HG02588 (cell line): Measurements from ENCODE around the gene SUMO3.

Experiments
- ATAC-seq: cut with Tn5 transposase; IDR thresholded peaks from one replicate; pipeline ENCODE4 v1.9.1; 2021; ENCODE audit warnings: mild to moderate bottlenecking, moderate library complexity; ENCODE audit not compliant: unreplicated experiment

SUMO3 gene

DNA sequence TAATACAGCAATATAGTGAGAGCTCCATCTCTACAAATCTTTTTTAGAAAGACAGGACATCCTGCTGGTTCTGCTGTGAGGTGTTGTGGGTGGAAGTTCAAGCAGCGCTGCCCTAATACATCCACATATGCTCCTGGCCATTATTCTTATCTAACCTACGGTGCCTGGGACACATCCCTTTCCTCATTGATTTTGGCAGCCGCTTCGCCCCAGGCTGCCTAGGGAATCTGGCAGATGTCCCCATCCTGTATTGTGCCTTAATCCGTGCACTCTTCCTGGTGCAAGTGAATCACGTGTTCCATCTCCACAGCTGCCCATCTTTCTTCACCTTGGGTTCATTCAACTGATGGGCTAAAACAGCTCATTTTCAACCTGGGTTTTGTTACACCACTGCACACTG lies 13.1 kb downstream of the SUMO3 start:
- ATAC-seq: no peak

DNA sequence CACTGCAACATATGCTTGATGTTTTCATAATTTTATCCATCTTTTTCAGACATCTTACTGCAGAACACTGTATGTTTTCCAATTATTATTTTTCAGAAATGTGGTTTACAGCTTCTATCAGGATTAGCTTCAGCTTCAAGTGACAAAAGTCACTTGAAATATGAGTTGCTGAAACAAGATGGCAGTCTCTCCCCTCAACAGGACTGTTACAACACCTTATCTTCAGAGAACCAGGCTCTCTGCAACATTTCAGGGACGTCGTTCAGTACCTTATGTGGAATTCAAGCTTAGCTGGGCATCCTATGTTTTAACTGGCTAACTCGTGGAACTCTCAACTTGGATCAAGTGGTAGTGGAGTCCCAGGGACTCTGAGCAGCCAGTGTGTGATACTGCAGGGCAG lies 14.2 kb downstream of the SUMO3 start:
- ATAC-seq: no peak

DNA sequence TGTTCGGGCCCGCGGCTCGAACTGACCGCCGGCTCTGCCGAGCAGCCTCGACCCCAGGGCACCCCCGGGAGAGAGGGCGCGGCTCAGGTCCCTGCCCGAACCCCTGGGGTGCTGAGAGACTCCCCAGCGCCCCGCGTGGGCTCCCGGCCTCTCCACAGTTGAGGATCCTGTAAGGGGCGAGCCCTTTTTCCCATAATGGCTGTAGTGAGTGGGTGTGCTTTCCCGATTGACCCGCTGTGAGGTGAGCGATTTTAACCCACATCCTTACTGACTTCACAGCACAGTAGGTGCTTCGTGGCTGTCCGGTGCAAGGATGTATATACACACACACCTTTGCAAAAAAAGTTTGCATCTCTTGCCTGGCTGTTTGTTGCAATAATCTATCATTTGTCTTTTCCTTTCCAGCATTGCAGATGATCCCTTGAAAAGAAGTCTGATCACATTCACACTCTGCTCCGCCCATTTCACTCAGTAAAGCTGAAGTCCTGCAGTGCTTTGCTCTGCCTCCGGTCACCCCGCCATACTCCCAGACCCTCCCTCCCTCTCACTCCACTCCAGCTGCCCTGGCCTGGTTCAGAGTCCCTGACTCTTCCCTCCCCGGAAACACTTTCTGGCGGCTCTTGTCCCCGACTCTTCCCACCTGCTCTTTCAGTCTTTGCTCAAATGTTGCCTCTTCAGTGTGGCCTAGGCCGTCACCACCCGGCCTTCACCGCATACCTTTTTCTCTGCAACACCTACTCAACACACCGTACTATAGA lies 15.3 kb downstream of the SUMO3 start:
- no peak for ATAC-seq

DNA sequence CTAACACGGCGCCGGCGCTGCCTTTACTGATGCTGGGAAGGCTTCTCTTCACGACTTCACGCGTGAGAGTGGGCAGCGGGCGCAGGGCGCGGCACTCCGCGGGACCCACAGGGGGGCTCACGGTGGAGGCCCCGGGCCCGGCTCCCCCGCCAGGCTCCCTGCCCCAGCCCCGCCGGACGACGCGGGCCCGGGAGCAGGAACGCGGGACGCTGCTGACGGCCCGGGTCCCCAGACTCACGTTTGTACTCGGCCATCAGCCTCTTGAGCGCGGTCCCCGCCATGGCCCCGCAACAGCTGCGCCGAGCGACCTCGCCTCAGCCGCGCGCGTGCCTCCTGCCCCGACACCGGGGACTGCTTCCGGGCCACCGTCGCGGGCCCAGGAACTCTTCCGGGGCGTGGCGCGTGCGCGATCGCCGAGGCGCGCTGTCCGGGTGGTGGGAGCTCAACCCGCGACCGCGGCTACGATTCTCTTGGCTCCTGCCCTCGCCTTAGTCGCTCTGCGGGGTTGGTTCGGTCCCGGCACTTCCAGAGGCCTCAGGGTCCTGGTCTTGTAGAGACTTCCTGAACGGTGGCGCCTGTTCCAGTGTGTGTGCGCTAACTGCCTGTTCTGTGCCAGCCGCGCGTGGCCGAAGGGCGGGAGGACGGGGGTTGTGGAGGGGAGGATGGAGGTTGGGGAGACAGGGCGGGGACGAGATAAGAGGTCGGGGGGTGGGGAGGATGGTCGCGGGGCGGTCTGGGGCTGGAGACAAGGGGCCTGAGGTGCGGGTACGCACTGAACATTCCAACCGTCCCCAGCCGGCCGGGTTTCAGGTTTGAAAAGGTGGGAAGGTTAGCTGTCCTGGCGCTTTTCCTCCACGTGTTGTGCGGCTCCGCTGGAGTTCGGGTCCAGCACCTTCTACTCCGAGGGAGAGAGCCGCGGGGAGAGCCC lies 16.1 kb downstream of the SUMO3 start, which contains the start of gene UBE2G2:
UBE2G2 (minus strand) TSS at position 353 of the 928 bp plus-strand sequence; CDS start at position 281, 72 bp downstream.
- peak; percentile 85 for ATAC-seq

DNA sequence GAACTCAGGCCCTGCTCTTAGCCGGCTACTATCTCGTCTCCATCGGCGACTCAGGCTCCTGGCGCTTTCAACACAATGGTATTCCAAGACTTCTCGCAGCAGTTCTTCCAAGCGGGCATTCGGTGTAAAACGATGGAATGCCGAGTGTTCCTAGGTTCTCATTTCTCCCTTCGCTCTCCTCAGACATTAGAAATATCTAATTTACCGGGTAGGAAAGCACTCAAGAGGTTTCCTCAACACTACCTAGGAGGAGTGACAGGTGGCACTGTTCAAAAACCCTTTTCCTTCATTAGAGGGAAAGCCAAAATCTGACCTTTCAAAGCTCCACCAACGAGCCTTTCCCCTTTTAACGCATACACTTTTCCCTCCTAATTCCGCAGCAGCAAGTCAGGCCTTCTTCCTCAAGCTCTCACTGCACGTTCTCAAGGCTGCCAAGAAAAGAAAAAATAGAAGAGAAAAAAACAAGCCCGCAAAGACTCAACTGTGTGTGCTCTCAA lies 16.8 kb downstream of the SUMO3 start:
- peak; percentile 22 for ATAC-seq

DNA sequence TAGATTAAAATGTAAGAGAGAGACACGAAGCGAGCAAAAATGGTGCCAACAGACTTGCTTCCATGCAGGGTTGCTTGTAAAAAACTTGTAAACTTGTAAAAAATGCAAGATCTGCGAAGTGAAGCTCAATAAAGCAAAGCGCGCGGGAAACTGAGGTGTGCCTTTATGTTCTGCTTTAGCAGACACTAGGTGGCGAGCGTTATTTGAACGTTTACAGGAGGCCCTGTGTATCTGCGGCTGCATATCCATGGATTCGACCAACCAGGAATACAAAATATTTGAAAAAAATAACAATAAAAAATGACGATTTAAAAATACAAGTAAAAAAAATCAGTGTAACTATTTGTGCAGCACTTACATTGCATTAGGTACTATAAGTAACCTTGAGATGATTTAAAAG lies 17.8 kb downstream of the SUMO3 start:
- ATAC-seq: no peak

DNA sequence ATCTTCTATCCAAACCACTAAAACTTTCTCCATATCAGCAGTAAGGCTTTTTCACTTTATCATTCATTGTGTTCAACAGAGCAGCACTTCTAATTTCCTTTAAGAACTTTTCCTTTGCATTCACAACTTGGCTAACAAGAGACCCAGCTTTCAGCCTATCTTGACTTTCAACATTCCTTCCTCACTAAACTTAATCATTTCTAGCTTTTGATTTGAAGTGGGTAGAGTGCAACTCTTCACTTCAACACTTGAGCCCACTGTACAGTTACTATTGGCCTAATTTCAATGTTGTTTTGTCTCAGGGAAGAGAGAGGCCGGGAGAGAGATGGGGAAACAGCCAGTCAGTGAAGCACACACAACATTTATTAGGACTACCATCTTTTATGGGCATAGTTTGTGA lies 18.2 kb downstream of the SUMO3 start:
- ATAC-seq: no peak

DNA sequence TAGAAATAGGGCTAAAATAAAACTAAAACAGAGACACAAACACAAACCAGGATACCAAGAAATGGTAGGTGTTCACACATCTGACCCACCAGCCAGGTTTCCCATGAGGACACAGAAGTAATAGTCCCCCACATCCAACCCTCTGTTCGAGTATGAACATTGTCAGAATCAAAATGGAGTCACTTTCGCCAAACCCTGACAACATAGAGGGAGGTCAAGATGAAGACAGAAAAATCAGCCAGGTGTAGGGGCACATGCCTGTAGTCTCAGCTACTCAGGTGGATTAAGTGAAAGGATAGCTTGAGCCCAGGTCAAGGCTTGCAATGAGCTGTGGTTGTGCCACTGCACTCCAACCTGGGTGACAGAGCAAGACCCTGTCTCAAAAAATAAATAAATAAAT lies 20.1 kb downstream of the SUMO3 start:
- no peak for ATAC-seq

DNA sequence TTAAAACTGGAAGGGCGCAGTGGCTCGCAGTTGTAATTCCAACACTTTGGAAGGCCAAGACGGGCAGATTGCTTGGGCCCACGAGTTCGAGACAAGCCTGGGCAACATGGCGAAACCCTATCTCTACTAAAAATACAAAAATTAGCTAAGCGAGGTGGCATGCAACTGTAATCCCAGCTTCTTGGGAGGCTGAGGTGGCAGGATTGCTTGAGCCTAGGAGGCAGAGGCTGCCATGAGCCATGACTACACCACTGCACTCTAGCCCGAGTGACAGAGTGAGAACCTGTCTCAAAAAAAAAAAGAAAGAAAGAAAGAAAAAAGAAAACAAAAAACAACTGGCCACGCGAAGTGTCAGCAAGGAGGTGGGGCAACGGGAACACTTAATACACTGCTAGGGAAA lies 22.5 kb downstream of the SUMO3 start:
- no peak for ATAC-seq

DNA sequence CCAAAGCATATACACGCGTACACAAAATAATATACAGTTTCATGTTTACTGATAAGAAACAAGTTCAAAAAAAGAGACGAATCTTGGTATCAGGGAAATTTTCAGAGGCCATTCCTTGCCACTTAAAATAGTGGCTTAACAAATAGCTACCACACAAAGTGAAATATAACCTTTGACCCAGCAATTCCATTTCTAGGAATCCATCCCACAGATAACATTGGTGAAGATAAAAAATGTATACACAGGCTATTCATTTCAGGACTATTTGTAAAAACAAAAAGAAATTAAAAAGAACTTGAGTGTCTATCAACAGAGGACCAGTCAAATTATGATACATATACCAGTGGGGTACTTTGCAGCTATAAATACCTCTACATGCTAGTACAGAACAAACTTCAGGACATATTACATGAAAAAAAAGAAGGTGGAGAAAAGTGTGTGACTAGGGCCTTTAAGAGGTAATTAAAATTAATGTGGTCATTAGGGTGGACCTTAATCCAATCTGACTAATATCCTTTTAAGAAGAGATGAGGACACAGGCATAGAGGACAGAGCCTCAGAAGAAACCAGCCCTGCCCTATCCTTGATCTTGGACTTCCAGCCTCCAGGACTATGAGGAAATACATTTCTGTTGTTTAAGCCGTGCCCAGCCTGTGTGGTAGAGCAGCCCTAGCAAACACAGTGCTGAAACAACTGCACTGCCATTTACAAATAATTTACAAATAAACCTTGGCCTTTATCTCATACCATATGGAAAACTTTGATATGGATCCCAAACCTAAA lies 24.1 kb downstream of the SUMO3 start:
- ATAC-seq: no peak

DNA sequence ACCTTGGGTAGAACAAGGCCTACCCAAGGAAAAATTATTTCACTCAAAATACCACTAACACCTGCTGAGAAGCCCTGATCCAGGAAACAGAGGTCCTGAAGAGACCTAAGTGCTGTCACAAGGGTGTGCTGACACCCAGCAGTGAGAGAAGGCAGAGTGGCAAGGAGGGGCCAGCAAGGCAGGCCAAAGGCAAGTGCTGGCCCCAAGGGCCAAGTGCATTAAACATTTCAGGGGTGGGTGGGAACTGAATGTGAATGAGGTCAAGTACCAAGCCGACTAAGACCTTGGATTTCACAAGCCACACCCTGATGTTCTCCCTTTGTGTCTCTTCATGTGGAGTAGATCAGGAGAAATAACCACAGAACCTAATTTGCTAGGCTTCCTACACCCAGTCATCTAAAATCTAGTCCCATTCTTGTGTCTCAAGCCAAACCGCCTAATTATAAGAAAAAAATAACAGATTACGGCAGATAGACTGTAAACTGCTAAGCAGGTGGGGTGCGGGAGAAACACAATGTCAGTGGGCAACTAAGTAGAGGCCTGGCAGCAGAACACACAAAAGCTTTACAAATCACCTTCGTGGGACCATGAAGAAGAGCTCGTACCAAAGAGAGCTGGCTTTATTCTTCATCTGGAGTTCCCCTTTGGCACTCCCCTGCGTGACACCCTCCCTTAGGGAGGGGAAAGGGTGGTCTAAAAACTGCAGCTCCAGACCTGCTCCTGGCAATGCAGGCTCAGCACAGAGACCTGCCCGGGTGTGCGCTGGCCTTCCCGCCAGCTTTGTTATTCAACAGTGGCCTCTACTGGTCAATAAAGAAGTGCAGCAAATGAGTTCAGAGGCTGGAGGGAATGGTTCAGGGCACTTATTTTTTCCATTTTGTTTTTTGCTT lies 24.9 kb downstream of the SUMO3 start:
- peak; percentile 58 for ATAC-seq

DNA sequence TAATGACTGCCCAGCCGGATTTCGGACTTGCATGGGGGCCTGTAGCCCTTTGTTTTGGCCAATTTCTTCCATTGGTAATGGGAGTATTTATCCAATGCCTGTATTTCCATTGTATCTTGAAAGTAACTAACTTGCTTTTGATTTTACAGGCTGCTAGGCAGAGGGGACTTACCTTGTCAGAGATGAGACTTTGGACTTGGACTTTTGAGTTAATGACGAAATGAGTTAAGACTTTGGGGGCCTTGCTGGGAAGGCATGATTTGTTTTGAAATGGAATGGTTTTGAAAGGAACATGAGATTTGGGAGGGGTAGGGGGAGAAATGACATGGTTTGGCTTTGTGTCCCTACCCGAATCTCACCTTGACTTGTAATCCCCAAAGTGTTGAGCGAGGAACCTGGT lies 25.9 kb downstream of the SUMO3 start:
- no peak for ATAC-seq

DNA sequence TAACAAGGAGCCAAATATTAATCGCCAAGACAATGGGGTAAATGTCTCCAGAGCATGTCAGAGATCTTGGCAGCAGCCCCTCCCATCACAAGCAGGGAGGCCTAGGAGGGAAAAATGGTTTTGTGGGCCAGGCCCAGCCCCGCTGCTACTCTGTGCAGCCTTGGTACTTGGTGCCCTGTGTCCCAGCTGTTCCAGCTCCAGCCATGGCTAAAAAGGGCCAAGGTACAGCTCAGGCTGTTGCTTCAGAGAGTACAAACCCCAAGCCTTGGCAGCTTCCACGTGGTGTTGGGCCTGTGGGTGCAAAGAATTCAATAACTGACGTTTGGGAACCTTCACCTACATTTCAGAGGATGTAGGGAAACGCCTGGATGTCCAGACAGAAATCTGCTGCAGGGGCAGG lies 26.6 kb downstream of the SUMO3 start:
- no peak for ATAC-seq

DNA sequence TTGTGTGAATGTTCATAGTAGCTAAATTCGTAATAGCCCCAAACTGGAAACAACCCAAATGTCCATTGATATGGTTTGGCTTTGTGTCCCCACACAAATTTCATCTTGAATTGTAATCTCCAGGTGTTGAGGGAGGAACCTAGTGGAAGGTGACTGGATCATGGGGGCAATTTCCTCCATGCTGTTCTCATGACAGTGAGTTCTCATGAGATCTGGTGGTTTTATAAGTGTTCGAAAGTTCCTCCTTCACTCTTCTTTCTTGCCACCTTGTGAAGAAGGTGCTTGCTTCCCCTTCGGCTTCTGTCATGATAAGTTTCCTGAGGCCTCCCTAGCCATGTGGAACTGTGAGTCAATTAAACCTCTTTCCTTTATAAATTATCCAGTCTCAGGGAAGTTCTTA lies 27.5 kb downstream of the SUMO3 start:
- ATAC-seq: no peak

DNA sequence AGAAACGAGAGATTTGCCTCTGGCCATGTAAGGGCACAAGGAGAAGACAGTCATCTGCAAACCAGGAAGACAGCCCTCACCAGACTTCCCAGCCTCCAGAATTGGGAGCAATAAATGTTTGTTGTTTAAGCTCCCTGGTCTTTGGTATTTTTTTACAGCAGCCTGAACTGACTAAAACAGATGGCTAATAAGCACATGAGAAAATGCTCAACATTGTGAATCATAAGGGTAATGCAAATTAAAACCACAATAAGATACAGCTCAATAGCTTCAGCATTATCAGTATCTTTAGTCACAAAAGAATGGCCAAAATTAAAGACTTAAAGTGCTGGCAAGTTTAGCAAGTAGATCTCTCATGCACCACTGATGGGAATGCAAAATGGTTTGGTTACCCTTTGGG lies 28.0 kb downstream of the SUMO3 start:
- no peak for ATAC-seq

DNA sequence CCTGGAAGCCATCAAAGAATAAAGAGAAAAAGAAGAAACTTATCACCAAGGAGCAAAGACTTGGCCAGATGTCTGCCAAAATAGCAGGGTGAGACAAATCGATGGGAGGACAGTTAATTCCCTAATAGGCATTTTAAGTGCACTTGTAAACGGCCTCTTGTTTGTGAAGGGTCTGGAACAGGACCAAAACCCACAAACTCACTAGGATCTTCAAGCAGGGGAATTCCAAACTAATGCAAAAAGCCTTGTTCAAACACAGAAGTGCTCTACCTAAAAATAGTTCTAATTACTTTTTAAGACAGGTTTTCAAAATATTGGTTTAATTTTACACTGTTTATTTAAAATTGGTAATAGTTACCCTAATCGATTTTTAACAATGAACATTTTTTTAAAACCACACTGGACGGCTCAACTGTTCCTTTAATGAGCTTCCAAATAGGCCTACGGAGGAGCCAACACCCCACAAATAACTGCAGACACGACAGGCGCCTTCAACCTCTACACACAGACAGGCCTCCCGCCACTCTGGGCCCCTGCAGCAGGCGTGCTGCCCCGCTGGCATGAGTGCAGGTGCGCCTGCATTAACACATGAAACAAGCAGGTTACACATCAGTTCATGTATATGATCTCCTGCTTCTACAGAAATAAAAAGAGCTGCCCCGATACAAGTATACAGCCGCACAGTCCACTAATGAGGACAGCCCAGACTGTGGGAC lies 32.1 kb downstream of the SUMO3 start:
- no peak for ATAC-seq

DNA sequence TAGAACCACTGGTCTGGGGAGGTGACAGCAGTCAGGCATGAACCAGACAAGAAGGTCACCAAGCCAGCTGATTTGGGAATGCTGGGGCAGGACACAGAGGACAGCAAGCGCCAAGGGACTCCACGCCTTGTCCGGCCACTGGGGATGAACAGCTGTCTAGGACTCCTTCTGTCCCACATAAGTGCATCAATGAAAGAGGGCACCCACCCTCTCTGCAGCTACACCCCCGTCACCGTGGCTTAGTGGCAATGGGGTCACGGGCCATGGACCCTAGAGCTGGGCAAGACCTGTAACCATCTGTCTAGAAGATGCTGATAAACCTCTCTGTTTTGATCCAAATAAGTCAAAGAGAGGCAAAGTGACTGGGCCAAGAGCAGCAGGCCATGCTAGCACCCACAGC lies 33.1 kb downstream of the SUMO3 start:
- ATAC-seq: no peak

DNA sequence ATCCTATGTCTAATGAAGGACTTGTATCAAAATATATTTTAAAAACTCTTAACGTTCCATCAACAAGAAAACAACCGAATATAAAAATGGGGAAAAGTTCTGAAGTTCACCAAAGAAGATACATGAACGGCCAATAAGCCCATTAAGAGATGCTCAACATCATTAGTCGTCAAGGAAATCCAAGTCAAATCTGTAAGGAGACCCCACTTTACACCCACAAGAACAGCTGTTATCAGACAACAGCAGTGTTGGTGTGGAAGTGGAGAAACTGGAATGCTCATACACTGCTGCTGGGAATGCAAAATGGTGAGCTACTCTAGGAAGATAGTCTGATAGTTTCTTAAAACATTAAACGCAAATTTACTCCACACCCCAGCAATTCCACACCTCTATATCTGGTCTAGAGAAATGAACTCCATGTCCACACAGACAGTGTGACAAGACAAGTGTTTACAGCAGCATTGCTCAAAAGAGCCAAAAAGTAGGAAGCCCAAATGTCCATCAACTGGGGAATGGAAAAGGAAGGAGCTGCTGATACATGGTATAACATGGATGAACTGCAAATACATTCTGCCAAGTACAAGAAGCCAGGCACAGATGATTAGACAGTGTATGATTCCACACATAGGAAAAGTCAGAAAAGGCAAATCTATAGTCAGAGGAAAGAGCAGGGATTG lies 34.7 kb downstream of the SUMO3 start:
- ATAC-seq: no peak
